Heart left ventricle (tissue), 16 donors: ENCODE data around the gene STEAP1B. TPM values are rescaled to one million over a fixed set of nuclear protein-coding genes. Genes with fewer than 3 reads are reported as not detected.

Experiments
- ATAC-seq, 4 donors: fragments of 200-7000 bp; cut with Tn5 transposase; one replicate each; pipeline ENCODE4 v1.9.1; 2020 to 2022; ENCODE audit warnings: moderate library complexity in 4 of 4, mild to moderate bottlenecking in 3 of 4, moderate number of reproducible peaks in 1 of 4
- DNase-seq, 5 donors: peaks; one replicate each; pipeline ENCODE4 v3.0.0-alpha.2; 2020
- H3K27ac ChIP-seq, 12 donors: fragments of 200-600 bp; sonication (generic) in 4 of 12; one replicate each; pipeline versions ENCODE4 v1.5.0 to v1.8.0; 2016 to 2022; ENCODE audit warnings: mild to moderate bottlenecking in 2 of 12
- H3K27me3 ChIP-seq, 9 donors: fragments of 200-600 bp; sonication (generic) in 2 of 9; one replicate each; pipeline versions ENCODE4 v1.5.1 to v1.8.0; 2016 to 2022; ENCODE audit warnings: mild to moderate bottlenecking in 3 of 9
- H3K36me3 ChIP-seq, 9 donors: fragments of 200-600 bp; sonication (generic) in 2 of 9; one replicate each; pipeline versions ENCODE4 v1.5.0 to v1.8.0; 2018 to 2022; ENCODE audit warnings: mild to moderate bottlenecking in 2 of 9
- H3K4me1 ChIP-seq, 12 donors: fragments of 200-600 bp; sonication (generic) in 4 of 12; one replicate each; pipeline versions ENCODE4 v1.5.0 to v1.8.0; 2016 to 2022; ENCODE audit warnings: mild to moderate bottlenecking in 3 of 12
- H3K4me3 ChIP-seq, 12 donors: fragments of 200-600 bp; sonication (generic) in 4 of 12; one replicate each; pipeline versions ENCODE4 v1.5.0 to v1.8.0; 2017 to 2022; ENCODE audit warnings: mild to moderate bottlenecking in 9 of 12, moderate library complexity in 4 of 12
- H3K9me3 ChIP-seq, 12 donors: fragments of 200-600 bp; sonication (generic) in 4 of 12; one replicate each; pipeline versions ENCODE4 v1.5.0 to v1.8.0; 2016 to 2022; ENCODE audit warnings: mild to moderate bottlenecking in 1 of 12
- POLR2A ChIP-seq, 2 donors: fragments of 450-650 bp; IDR thresholded peaks; one replicate each; pipeline ENCODE4 v1.6.1; 2017; ENCODE audit warnings: antibody characterized with exemption in 2 of 2, mild to moderate bottlenecking in 2 of 2, moderate library complexity in 2 of 2
- WGBS, 4 donors: extraction: QIAGEN DNeasy Blood & Tissue Kit in 2 of 4; methylation state at CpG; one replicate each; pipeline versions ENCODE4 v1.1.5 to v1.1.7; 2013 to 2018; 5-methylcytosine and 5-hydroxymethylcytosine counted together
- intact Hi-C, 10 donors: fragments of 100-400 bp; cut with DNase I; formaldehyde crosslinking; loops; one replicate each; pipeline versions ENCODE4 v1.11.1 to v1.14.2; 2022
- polyA plus RNA-seq, 2 donors: library from polyadenylated mRNA; stranded (reverse); fragments of 200-250 nt; gene quantifications; one replicate each; pipeline ENCODE4 v1.2.3, GENCODE V29; 2013
- total RNA-seq, 9 donors: library from RNA; depleted of rRNA in 2 of 9; stranded (reverse); fragments of >200 nt in 2 of 9; fragmentation: NEBNext Ultra II Directional in 3 of 9; extraction: Animal tissue kit (Norgen Biotek cat#: 25700) in 3 of 9; gene quantifications; one replicate each; pipeline versions ENCODE4 v1.1.0 to v1.2.4, GENCODE V29; 2016 to 2023
- TF ChIP-seq, protein P1 (sequence below), 12 donors: fragments of 200-600 bp; sonication (generic) in 4 of 12; IDR thresholded peaks; one replicate each; pipeline versions ENCODE4 v1.5.0 to v1.8.0; 2018 to 2022; ENCODE audit warnings: antibody characterized with exemption in 12 of 12, mild to moderate bottlenecking in 5 of 12
- donor health status: ischemic (EF 13 %, LVEDD 7.1; RV severe dilation, severe dysfunction).
- donor health status: healthy with polysubstance abuse.
- donor health status: DM: no; HTN: yes; CAD: no.
- donor health status: DM: no; HTN: no; CAD: no.
- donor health status: ischemic (EF 25% LVEDD 6.9; RV normal size, moderate dysfunction).
- donor health status: ischemic (EF 25% LVEDD 5.7; RV mildly dilated, moderate dysfunction).
- donor health status: healthy.
- donor health status: DM: yes; HTN: yes; CAD: no.
- donor health status: ischemic (EF 35%, LVEDD 5.7; RV mildly dilated, moderate dysfunction).
- donor health status: nonischemic (EF 11% LVEDD 7.7; RV severe dilation, severe dysfunction).
- donor health status: DM: yes; HTN: yes; CAD: no.
- donor health status: PGD.
- donor health status: ischemic (EF 29% LVEDD 5.4; RV normal size, mild dysfunction).
- donor health status: nonischemic (EF 23%, LVEDD 6.1; RV moderate dilation, normal function).

Gene STEAP1B
- total and polyA plus RNA-seq, 11 donors, result 0.26 to 1.7 (median 0.51) TPM; not detected in 2

DNA sequence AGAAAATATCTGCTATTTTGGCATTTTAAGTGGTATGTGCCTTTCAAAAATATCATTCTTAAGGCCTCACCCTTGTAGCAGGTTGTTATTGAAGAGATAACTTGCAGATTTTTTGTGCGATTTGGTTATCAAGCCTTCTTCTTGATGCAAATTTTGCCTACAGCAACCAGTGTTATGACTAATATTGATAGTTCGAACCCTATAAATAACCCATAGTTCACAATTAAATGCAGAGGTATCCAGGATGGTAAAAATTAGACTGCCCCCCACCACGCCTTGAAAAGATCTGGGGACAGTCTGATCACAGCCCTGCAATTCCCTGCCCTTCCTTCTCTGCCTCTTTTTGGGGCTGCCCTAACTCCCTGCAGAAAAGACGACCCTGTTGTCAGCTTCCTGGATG, 114.7 kb downstream of the STEAP1B start:
- Histone ChIP-seq H3K27me3 (no peaks in the 10 kb centered on the region), H3K27ac (no peak overlapping the region), H3K4me3 (no peak overlapping the region), H3K36me3 (no peaks in the 10 kb centered on the region), H3K4me1 (no peaks in the 10 kb centered on the region), H3K9me3 (no peaks in the 10 kb centered on the region)
- intact Hi-C loops, result no loop called here
- 87 to 90% (median 88%) methylated on average over 4 of the region's 4 CpGs for WGBS, 4 donors
- TF ChIP-seq, protein P1, sequence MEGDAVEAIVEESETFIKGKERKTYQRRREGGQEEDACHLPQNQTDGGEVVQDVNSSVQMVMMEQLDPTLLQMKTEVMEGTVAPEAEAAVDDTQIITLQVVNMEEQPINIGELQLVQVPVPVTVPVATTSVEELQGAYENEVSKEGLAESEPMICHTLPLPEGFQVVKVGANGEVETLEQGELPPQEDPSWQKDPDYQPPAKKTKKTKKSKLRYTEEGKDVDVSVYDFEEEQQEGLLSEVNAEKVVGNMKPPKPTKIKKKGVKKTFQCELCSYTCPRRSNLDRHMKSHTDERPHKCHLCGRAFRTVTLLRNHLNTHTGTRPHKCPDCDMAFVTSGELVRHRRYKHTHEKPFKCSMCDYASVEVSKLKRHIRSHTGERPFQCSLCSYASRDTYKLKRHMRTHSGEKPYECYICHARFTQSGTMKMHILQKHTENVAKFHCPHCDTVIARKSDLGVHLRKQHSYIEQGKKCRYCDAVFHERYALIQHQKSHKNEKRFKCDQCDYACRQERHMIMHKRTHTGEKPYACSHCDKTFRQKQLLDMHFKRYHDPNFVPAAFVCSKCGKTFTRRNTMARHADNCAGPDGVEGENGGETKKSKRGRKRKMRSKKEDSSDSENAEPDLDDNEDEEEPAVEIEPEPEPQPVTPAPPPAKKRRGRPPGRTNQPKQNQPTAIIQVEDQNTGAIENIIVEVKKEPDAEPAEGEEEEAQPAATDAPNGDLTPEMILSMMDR (IDR thresholded peaks at IDR 0.05), result no peak
- no peak for TF ChIP-seq POLR2A (IDR thresholded peaks at IDR 0.05)
- ATAC-seq (no peak), DNase-seq (no peak)

DNA sequence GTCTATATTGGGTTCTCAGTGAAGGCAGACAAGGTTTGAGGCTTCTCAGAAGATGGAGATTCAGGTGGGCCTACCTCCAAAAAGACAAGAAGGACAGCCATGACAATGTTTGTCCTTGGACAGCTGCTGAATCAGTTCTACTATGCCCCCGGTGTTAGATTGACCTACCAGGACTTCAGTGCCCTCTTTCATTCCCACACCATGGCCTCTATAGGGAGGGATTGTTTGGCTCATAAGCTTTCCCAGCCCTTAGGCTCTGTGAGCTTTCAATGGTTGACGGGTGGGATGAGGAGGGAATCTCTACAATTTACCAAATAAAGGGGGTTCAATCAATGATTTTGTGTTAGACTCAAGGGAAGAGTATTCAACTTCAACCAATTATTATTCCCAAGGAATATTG, 119.7 kb downstream of the STEAP1B start:
- TF ChIP-seq, protein P1 (IDR thresholded peaks at IDR 0.05), result no peak
- TF ChIP-seq POLR2A (IDR thresholded peaks at IDR 0.05), result no peak
- 89 to 95% (median 92%) methylated on average over 2 of the region's 2 CpGs for WGBS, 4 donors
- intact Hi-C loops, result no loop called here
- no peak for ATAC-seq
- no peaks in the 10 kb centered on the region for H3K27me3 ChIP-seq
- peaks cover 0 to 8% (median 4%) of the 10 kb centered on the region in 12 donors for H3K4me1 ChIP-seq
- no peak overlapping the region for H3K27ac ChIP-seq
- DNase-seq, result no peak
- H3K36me3 ChIP-seq, result no peaks in the 10 kb centered on the region
- no peak overlapping the region for H3K4me3 ChIP-seq
- H3K9me3 ChIP-seq, result no peaks in the 10 kb centered on the region

DNA sequence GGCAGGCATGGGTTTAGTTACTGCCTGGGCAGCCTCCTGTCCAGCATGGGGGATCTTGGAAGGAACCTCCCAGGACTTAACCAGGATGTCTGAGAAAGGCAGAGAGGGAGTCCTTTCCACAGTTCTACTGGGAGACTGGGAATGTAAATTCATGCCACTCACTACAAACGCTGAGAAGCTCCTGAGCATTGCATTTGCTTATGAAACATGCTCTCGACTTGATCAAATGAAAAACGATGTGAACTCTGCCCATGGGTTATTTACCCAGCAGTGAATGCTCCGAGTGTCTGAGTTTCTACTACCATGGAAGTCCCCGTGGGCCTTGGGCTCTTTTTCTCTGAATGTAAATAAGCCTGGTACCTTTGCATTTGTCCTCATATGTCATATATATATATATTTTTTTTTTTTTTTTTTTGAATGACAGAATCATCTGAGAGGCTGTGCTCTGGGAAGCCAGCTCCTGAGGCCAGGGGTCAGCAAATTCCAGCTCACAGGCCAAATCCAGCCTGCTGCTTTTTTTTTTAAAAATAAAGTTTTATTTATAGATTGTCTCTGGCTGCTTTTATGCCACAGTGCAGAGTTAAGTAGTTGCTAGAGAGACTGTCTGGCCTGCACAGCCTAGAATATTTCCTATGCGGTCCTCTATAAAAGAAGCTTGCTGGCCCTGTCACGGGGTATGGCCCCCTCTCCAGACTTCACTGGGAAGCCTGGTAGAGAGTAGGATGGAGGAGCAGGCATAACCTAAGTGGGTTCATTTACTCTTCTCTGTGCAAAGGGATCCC, 121.6 kb downstream of the STEAP1B start:
- intact Hi-C loops, result no loop called here
- Histone ChIP-seq H3K9me3 (no peaks in the 10 kb centered on the region), H3K4me3 (no peak overlapping the region), H3K27me3 (no peaks in the 10 kb centered on the region), H3K27ac (peak overlapping the region in 8 of 12 donors; percentile 1 to 62 (median 34)), H3K36me3 (no peaks in the 10 kb centered on the region), H3K4me1 (peaks cover 0 to 8% (median 4%) of the 10 kb centered on the region in 12 donors)
- no peak for DNase-seq
- TF ChIP-seq, protein P1 (IDR thresholded peaks at IDR 0.05), result no peak
- no peak for TF ChIP-seq POLR2A (IDR thresholded peaks at IDR 0.05)
- ATAC-seq, result peak in 1 of 4 donors; percentile 18
- 80 to 88% (median 81%) methylated on average over 7 of the region's 7 CpGs for WGBS, 4 donors

DNA sequence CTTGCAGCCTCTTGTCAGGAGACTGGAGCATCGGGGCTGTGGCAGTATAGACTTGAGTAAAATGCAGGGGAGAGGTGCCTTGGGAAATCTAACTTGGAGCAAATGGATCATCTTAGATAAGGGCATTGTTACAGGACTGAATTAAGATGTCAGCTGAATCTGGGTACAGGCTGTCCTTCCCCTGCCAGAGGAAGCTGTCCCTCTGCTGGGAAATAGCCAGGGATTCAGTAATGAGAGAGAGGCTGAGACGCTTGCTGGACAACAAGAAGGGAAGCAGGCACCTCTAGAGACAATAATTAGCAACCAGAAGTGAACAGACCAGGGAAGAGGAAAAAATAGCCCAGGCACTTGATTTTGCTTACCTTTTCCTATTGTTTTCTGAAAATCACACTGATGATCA, 122.3 kb downstream of the STEAP1B start:
- 26 to 57% (median 29%) methylated on average over 2 of the region's 2 CpGs for WGBS, 4 donors
- peaks cover 0 to 8% (median 4%) of the 10 kb centered on the region in 12 donors for H3K4me1 ChIP-seq
- no peaks in the 10 kb centered on the region for H3K27me3 ChIP-seq
- no peaks in the 10 kb centered on the region for H3K9me3 ChIP-seq
- ATAC-seq (peak; percentile 42 to 72 (median 60)), DNase-seq (peak in 1 of 5 donors; percentile 32)
- intact Hi-C loops, result loop anchor here in 1 of 10 donors (1.0 kb wide), 1 partner anchor 68 kb away; no protein-coding TSS in a partner anchor
- H3K27ac ChIP-seq, result peak overlapping the region in 7 of 12 donors; percentile 1 to 62 (median 33)
- H3K36me3 ChIP-seq, result no peaks in the 10 kb centered on the region
- TF ChIP-seq, protein P1 (IDR thresholded peaks at IDR 0.05), result no peak
- no peak for TF ChIP-seq POLR2A (IDR thresholded peaks at IDR 0.05)
- no peak overlapping the region for H3K4me3 ChIP-seq
